CD14-positive monocyte (primary cell): ENCODE measurements around the gene CFHR2. TPM values are rescaled to one million over a fixed set of nuclear protein-coding genes. Genes with fewer than 3 reads are reported as not detected.

Experiments
- DNase-seq, 3 donors: peaks; one replicate each; pipeline ENCODE4 v3.0.0-alpha.2; 2011 to 2022
- H2AFZ ChIP-seq: 2 replicates; pipeline ENCODE4 v1.6.0; 2012; ENCODE audit warnings: mild to moderate bottlenecking, low read depth, low read length, inconsistent platforms; ENCODE audit not compliant: insufficient read depth, poor library complexity, severe bottlenecking
- H3K27ac ChIP-seq, 2 donors: 1 replicate in 1 of 2; 2 replicates in 1 of 2; pipeline ENCODE4 v1.5.1; 2012 to 2013; ENCODE audit warnings: low read length in 2 of 2, control low read depth in 1 of 2, inconsistent platforms in 1 of 2, low read depth in 1 of 2, mild to moderate bottlenecking in 1 of 2
- H3K27me3 ChIP-seq, 2 donors: one replicate each; pipeline versions ENCODE4 v1.6.0 to v1.6.1; 2011 to 2013; ENCODE audit warnings: low read length in 2 of 2; ENCODE audit not compliant: control insufficient read depth in 2 of 2, insufficient read depth in 2 of 2
- H3K36me3 ChIP-seq, 2 donors: replicated peaks in 1 of 2; 1 replicate in 1 of 2; 2 replicates in 1 of 2; pipeline versions ENCODE4 v1.5.1 to v1.6.1; 2012 to 2013; ENCODE audit warnings: low read length in 2 of 2, control low read depth in 1 of 2, inconsistent platforms in 1 of 2, mild to moderate bottlenecking in 1 of 2; ENCODE audit not compliant: insufficient read depth in 2 of 2, control insufficient read depth in 1 of 2
- H3K4me1 ChIP-seq, 2 donors: 1 replicate in 1 of 2; 2 replicates in 1 of 2; pipeline versions ENCODE4 v1.5.1 to v1.6.1; 2012 to 2013; ENCODE audit warnings: low read length in 2 of 2, control low read depth in 1 of 2, inconsistent platforms in 1 of 2, mild to moderate bottlenecking in 1 of 2, moderate library complexity in 1 of 2; ENCODE audit not compliant: insufficient read depth in 2 of 2, control insufficient read depth in 1 of 2
- H3K4me2 ChIP-seq: replicated peaks from 2 replicates; pipeline ENCODE3; 2012; ENCODE audit warnings: low read length, moderate library complexity, mild to moderate bottlenecking; ENCODE audit not compliant: poor library complexity, severe bottlenecking; ENCODE audit errors: extremely low read depth
- H3K4me3 ChIP-seq, 3 experiments: fragments of 200-600 bp in 1 of 3; sonication (generic) in 1 of 3; replicated peaks in 1 of 3; 1 replicate in 2 of 3; 2 replicates in 1 of 3; pipeline ENCODE4 v1.5.1; 2011 to 2013; ENCODE audit warnings: low read length in 3 of 3, mild to moderate bottlenecking in 3 of 3, control low read depth in 2 of 3, low read depth in 2 of 3, inconsistent platforms in 1 of 3, moderate library complexity in 1 of 3
- H3K79me2 ChIP-seq: 2 replicates; pipeline ENCODE4 v1.6.0; 2012; ENCODE audit warnings: mild to moderate bottlenecking, control low read depth, inconsistent platforms, low read length, moderate library complexity; ENCODE audit not compliant: insufficient read depth
- H3K9ac ChIP-seq: 2 replicates; pipeline ENCODE4 v1.6.0; 2017; ENCODE audit warnings: low read length, mild to moderate bottlenecking; ENCODE audit not compliant: insufficient read depth, poor library complexity, severe bottlenecking
- H3K9me3 ChIP-seq, 2 donors: replicated peaks in 1 of 2; 1 replicate in 1 of 2; 2 replicates in 1 of 2; pipeline versions ENCODE4 v1.5.1 to v1.6.1; 2012 to 2013; ENCODE audit warnings: low read length in 2 of 2, control low read depth in 1 of 2; ENCODE audit not compliant: control insufficient read depth in 1 of 2, insufficient read depth in 1 of 2
- H4K20me1 ChIP-seq: 2 replicates; pipeline ENCODE4 v1.6.0; 2012; ENCODE audit warnings: mild to moderate bottlenecking, low read length, control low read depth, moderate library complexity; ENCODE audit not compliant: insufficient read depth
- H3K27ac Mint-ChIP-seq, 7 donors: one replicate each; pipeline ENCODE4 v1.8.0; 2020; ENCODE audit warnings: mild to moderate bottlenecking in 7 of 7, mixed read lengths in 7 of 7, moderate library complexity in 6 of 7, inconsistent platforms in 2 of 7
- H3K27me3 Mint-ChIP-seq, 3 donors: one replicate each; pipeline ENCODE4 v1.8.0; 2021 to 2022; ENCODE audit warnings: low read depth in 3 of 3, mild to moderate bottlenecking in 3 of 3, mixed read lengths in 3 of 3, moderate library complexity in 3 of 3, inconsistent platforms in 1 of 3
- H3K36me3 Mint-ChIP-seq, 2 donors: one replicate each; pipeline ENCODE4 v1.8.0; 2020; ENCODE audit warnings: mixed read lengths in 2 of 2, inconsistent platforms in 1 of 2, mild to moderate bottlenecking in 1 of 2
- H3K4me1 Mint-ChIP-seq: one replicate; pipeline ENCODE4 v1.8.0; 2020; ENCODE audit warnings: mild to moderate bottlenecking, mixed read lengths
- H3K4me3 Mint-ChIP-seq, 2 donors: one replicate each; pipeline ENCODE4 v1.8.0; 2020; ENCODE audit warnings: mild to moderate bottlenecking in 2 of 2, mixed read lengths in 2 of 2, moderate library complexity in 1 of 2
- H3K9me3 Mint-ChIP-seq, 7 donors: one replicate each; pipeline ENCODE4 v1.8.0; 2020 to 2022; ENCODE audit warnings: mixed read lengths in 7 of 7, mild to moderate bottlenecking in 6 of 7, moderate library complexity in 6 of 7, inconsistent platforms in 2 of 7
- CTCF ChIP-seq: fragments of 200-600 bp; IDR thresholded peaks from one replicate; pipeline ENCODE4 v1.8.0; 2022; ENCODE audit warnings: antibody characterized with exemption, mild to moderate bottlenecking
- WGBS: methylation state at CpG from one replicate; pipeline ENCODE4 v1.1.5; 2013; ENCODE audit warnings: missing lambda C conversion rate; ENCODE audit not compliant: insufficient coverage; 5-methylcytosine and 5-hydroxymethylcytosine counted together
- intact Hi-C, 2 donors: fragments of 100-400 bp; cut with micrococcal nuclease; formaldehyde crosslinking; loops; one replicate each; pipeline versions ENCODE4 v1.15.0 to v1.15.1; 2023
- polyA plus RNA-seq, 3 donors: library from polyadenylated mRNA; depleted of rRNA in 1 of 3; unstranded in 2 of 3; stranded (reverse) in 1 of 3; fragments of 300-500 nt in 2 of 3; fragments of >200 nt in 1 of 3; fragmentation: Illumina TruSeq in 2 of 3; gene quantifications; 1 replicate in 2 of 3; 2 replicates in 1 of 3; pipeline ENCODE4 v1.2.3, GENCODE V29; 2012 to 2021

Gene CFHR2
- polyA plus RNA-seq, 3 donors: not detected

DNA sequence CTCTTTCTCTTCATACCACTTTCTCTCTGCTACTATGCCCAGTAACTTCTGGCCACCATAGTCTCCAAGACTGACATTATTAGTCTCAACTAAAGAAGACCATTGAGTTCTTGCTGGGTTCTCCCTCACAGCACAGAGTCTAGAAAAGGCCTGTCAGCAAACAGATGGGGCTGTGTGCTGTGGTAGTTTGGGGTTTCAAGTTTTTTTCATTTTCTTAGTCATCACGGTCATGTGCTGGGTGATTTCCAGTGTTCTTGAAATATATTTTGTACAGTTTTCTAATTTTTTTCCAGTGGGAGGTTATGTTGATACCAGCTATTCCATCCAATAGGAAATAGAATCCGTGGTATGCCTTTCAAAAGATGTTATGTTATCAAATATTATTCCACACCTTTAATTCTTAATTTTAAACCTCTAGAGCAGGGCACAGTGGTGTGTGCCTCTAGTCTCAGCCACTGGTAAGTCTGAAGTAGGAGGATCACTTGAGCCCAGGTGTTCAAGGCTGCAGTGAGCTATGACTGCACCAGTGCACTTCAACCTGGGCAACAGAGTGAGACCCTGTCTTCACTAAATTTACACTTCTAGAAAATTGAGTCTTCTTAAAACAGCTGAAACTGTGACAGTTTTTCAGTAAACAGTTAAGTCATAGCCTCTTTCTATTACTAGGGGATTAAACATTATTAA lies 8.3 kb downstream of the CFHR2 start:
- WGBS: no CpG with 5 or more reads among the region's 2 CpGs
- peaks cover 0 to 11% (median 5%) of the 10 kb centered on the region in 7 donors for H3K9me3 Mint-ChIP-seq
- intact Hi-C loops: no loop called here

GRCh38 chr1:196954778-196955177 lies 11.2 kb downstream of the CFHR2 start:
- DNase-seq: no peak
- Histone ChIP-seq H4K20me1 (no peaks in the 10 kb centered on the region), H3K9me3 (peaks cover 7% of the 10 kb centered on the region in 2 donors), H3K4me2 (no peak overlapping the region), H3K9ac (no peak overlapping the region), H3K79me2 (no peaks in the 10 kb centered on the region), H2AFZ (no peak overlapping the region), H3K27me3 (no peaks in the 10 kb centered on the region), H3K4me1 (no peaks in the 10 kb centered on the region), H3K36me3 (no peaks in the 10 kb centered on the region), H3K27ac (no peak overlapping the region), H3K4me3 (no peak overlapping the region)
- H3K4me3 Mint-ChIP-seq: no peak overlapping the region
- WGBS: 69% methylated on average over 2 of the region's 2 CpGs
- TF ChIP-seq CTCF: no peak
- no peaks in the 10 kb centered on the region for H3K27me3 Mint-ChIP-seq
- no peaks in the 10 kb centered on the region for H3K4me1 Mint-ChIP-seq
- H3K9me3 Mint-ChIP-seq: peaks cover 0 to 11% (median 5%) of the 10 kb centered on the region in 7 donors
- H3K36me3 Mint-ChIP-seq: no peaks in the 10 kb centered on the region
- intact Hi-C loops: no loop called here
- H3K27ac Mint-ChIP-seq: no peak overlapping the region

More for the DNA sequence above, 8.3 kb downstream of the CFHR2 start:
- Mint-ChIP-seq H3K36me3 (no peaks in the 10 kb centered on the region), H3K4me3 (no peak overlapping the region), H3K4me1 (no peaks in the 10 kb centered on the region), H3K27me3 (no peaks in the 10 kb centered on the region), H3K27ac (no peak overlapping the region)
- no peak overlapping the region for H3K4me2 ChIP-seq
- no peak overlapping the region for H3K9ac ChIP-seq
- H3K79me2 ChIP-seq: no peaks in the 10 kb centered on the region
- no peak for TF ChIP-seq CTCF
- no peak overlapping the region for H2AFZ ChIP-seq
- no peaks in the 10 kb centered on the region for H3K36me3 ChIP-seq
- peaks cover 7% of the 10 kb centered on the region in 2 donors for H3K9me3 ChIP-seq
- no peaks in the 10 kb centered on the region for H3K27me3 ChIP-seq
- no peaks in the 10 kb centered on the region for H4K20me1 ChIP-seq
- no peak overlapping the region for H3K27ac ChIP-seq
- H3K4me3 ChIP-seq: no peak overlapping the region
- no peak for DNase-seq
- no peaks in the 10 kb centered on the region for H3K4me1 ChIP-seq
